Stimulated activated CD8-positive, alpha-beta memory T cell treated with anti-CD3 and anti-CD28 coated beads, Interleukin-7, amount 100 ng/mL, for 48 hours (primary cell): Measurements from ENCODE around the gene FLT3.
"Not testable (repeated sequence)": the region's sequence is repeated elsewhere in the genome, so short reads cannot be mapped to it uniquely, and the experiment has no call there.

ENCODE experiments used
- DNase-seq, 2 donors: peaks; one replicate each; pipeline ENCODE4 v3.0.0-alpha.2; 2020; ENCODE audit warnings: low read depth in 1 of 2; ENCODE audit errors: extremely low read depth in 1 of 2

FLT3 gene

DNA sequence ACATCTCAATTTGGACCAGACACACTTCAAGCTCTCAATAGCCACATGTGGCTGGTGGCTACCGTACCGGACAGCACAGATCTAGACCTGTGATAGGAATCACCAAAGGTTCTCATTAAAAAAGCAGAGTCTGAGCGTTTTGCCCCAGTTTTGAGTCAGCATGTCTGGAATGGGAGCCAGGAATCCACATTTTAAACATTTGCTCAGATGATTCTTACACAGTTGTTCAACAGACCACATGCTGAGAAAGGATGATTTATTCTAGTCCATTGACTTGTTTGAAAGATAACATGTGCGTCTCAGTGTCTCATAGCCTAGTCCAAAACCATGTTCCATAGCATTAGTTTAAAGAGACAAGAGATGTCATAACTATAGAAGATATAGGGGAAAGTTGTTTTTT lies 53.4 kb downstream of the FLT3 start:
- DNase-seq: no peak

DNA sequence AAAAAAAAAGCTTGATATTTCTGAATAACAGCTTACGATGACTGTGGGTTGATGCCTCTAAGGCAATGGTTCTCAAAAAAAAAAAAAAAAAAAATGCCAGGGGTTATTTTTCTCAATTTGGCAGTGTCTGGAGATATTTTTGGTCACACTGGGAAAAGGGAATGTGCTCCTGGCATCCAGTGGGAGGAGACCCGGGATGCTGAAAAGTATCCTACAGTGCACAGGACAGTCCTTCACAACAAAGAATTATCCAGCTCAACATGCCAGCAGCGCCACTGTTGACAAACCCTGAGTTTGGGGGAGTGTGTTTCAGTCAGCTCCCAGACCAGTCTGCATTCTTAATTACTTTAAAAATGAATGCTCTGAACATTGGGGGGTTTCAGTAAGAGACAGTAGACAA lies 54.5 kb downstream of the FLT3 start:
- no peak for DNase-seq

DNA sequence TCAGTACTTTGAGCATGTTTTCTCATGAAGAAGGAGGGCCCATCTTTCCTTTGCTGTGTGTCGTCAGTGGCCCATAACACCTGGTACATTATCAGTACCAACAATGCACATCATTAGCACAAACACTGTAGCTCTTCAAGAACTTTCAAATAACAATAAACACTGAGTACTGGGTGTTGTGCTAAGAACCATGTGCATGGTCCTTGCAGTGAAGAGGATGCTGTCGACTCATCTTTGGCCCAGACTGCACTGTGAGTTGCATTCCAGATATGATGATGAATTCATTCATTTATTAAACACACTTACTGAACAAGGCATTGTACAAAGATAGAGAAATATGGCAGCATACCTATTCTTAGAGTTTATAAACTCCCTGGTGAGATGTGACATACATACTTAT lies 55.8 kb downstream of the FLT3 start:
- no peak for DNase-seq

DNA sequence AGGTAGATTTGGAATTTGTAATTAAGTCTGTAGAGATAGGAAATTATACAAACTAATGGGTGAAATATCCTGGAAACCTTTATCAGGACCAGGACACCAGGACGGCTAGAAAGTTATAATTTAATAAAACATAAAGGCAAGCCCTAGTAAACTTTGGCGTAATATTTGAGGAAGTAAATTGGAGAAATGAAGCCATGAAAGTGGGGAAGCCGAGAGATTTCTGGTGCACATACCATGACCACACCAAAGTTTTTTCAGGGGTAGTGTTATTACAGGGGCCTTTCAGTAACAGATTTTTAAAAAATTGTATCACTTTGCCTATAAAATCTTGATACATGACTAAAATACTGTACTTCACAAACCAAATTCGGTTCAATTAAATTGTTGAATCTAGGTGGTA lies 57.2 kb downstream of the FLT3 start:
- DNase-seq: no peak

DNA sequence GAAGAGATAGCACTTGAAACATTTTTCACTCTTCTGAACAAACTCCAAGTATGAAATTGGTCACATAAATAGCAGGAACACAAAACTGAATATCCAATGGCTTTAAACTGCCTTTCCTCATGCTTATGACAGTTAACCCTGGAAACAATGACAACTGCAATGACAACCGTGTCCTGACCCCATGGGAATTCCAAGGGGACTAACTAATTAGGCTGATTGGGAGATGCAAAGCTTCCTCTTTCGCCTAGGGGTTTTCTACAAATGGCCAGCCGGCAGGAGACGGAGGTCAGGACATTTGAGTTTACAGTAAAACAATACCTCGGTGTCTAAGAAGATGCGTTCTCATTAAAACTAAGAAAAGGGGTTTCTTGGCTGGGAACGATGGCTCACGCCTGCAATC lies 58.9 kb downstream of the FLT3 start:
- no peak for DNase-seq

DNA sequence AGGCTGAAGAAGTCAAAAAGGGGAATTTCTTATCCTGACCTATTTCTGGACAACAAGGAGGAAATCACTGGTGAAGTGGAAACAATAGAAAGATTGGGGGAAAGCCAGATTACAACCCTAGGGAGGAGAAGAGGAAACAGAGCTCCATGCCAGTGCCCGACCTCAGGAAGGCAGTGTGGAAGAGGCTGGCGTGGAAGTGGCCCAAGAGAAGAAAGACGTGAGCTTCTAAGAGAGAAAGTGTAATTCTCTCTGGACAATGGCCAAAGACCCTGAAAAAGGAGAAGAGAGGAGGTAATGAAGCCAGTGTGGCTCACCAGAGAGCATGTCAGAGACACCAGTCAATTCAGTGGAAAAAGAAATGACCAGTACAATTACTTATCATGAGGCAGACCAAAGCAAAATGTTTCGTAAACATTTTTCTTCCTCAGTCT lies 59.3 kb downstream of the FLT3 start:
- no peak for DNase-seq

DNA sequence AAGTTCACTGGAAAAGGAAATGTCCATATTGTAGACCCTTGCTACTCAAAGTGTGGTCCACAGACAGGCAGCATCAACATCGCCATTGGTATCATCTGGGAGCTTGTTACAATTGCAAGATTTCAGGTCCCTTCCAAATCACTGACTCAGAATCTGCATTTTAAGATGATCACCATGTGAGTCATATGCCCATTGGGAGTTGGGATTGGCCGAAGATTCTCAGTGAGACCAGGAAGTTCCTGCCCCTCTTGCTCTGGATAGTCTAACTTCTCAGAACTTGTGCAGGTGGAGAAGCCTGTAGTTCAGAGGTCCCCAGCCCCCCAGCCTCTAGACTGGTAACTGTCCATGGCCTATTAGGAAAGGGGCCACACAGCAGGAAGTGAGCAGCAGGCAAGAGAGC lies 63.0 kb downstream of the FLT3 start:
- DNase-seq: no peak

DNA sequence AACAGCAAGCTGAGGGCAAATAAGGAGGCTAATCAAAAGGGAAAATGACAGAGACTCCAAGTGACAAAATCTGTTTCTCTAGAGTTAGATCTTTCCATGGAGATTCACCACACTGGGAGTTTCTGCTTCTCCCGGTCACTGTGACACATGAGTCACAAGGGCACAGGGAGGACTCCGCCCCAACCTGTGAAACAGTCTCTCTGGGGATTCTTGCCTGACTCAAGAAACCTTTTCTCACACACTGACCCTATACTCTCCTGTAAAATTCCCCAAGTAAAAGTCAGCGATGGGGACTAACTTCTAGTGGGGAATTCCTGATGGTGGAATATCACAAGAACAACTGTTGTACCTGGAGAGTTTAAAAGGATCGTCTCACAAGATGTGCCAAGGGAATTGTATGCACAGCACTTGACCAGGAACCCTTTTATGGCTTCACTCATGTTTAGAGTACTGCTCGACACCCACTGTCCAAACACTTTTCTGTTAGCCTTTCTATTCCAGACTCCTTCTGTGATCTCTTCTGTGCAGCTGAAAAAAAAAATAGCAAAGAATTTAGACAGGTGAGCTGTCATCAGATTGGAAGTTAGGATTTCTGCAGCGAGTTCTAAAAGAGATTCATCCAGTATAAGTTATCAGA lies 65.1 kb downstream of the FLT3 start:
- DNase-seq: no peak

DNA sequence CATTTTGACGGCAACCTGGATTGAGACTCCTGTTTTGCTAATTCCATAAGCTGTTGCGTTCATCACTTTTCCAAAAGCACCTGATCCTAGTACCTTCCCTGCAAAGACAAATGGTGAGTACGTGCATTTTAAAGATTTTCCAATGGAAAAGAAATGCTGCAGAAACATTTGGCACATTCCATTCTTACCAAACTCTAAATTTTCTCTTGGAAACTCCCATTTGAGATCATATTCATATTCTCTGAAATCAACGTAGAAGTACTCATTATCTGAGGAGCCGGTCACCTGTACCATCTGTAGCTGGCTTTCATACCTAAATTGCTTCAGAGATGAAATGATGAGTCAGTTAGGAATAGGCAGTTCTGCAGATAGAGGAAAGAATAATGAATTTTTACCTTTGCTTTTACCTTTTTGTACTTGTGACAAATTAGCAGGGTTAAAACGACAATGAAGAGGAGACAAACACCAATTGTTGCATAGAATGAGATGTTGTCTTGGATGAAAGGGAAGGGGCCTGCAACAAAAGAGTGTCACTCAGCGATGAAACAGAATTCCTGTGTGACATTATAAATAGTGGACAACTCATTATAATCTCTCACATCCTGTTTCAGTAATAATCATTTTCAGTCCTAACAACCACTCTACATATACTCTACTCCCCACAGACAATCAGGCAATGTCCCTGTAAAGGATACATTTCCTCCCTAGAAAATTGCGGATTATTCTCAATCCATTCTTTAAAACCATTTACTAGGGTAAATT lies 66.3 kb downstream of the FLT3 start:
- no peak for DNase-seq

DNA sequence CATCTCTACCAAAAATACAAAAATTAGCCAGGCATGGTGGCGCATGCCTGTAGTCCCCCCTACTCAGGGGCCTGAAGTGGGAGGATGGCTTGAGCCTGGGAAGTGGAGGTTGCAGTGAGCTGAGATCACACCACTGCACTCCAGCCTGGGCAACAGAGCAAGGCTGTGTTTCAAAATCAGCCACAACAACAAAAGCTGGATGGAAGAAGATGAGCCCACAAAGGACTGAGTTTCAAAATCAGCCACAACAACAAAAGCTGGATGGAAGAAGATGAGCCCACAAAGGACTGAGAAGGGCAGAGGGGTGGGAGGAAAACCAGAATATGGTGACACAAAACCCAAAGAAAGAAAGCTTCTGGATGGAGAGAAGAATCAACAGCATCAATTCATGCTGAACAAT lies 67.9 kb downstream of the FLT3 start:
- DNase-seq: not testable (repeated sequence)

DNA sequence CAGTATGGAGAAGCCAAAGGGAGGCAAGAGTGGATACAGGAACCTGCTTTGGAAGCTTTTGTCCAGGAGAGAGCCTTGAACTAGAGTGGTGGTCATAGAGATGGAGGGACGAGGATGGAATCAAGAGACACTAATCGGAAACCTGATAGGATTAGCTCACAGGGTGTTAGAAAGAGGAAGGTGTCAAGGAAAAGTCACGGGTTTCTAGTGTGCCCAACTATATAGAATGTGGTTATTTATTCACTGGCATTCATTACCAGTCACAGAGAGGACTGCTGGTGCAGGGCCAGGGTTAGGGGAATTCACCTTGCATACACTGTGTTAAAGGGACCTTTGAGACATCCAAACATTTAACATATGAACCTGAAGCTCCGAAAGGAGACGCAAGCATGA lies 68.5 kb downstream of the FLT3 start:
- DNase-seq: no peak

DNA sequence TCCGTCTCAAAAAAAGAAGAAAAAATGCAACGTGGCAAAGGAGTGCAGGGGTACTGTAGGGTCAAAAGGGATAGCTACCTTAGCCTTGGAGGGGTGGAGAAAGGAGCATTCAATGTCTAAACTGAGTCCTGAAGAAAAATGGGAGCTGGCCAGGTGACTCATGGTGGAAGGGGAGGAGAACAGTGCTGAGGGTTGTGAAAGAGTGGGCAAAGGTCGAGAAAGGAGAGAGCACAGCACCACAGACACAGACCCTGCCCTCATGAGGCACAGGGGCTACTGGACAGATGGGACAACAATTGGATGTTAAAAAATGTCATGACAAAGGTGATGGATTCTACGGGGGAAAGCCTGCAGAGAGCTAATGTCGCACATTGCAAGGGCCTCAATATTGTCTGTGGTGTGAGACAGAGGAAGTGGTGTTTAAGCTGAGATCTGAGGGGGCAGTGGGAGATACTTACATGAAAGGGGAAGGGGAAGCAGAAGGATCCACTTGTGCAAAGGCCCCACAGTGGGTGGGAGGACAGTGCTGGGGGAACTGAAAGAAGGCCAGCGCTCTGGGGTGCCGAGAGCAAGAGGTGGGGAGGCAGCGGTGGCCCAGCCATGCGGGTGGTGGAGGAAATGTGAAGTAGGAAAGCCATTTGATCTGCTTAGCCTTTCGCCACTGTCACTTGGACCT lies 69.0 kb downstream of the FLT3 start:
- DNase-seq: no peak

DNA sequence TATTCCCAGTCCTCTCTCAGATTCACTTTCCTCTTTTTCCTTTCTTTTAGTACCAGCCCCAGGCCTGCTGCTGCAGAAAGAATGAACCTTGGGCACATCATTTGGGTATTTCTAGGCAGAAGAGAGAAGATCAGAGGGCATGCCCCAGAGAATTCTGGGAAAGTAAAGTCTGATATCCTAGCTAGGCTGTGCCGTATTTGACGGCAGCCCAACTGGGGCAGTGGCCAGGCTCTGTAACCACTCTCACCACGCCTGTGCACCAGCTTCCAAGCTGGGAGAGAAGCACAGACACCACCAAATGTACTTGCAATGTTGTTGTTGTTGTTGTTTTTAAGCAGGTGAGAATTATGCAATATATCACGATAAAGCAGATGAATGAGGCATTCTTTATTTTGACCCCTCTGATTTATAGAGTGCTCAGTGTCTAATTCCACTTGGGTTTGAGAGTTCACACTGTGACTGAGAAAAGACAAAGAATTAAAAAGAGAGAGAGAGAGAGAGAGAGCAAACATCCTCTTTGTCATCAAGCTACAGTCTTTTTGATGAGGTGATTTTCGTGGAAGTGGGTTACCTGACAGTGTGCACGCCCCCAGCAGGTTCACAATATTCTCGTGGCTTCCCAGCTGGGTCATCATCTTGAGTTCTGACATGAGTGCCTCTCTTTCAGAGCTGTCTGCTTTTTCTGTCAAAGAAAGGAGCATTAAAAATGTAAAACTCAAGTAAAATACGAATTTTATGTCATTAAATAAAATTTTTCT lies 72.6 kb downstream of the FLT3 start:
- no peak for DNase-seq

DNA sequence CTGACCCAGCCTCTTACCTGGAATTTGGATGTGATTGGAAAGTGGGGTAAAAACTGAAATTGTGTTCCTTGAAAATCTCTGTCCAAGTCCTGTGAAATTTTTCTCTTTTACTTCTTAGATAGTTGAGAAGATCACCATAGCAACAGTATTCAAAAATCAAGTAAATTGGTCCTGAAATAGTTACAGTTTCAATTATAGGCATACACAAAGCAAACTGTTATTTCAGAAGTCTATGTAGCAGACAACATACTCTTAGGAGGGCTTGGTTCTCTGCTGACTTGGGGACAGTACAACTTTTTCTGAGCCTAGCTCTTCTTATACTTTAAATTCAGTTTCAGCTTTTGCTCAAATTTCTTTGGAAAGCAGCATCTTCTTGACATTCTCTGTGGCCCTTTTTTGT lies 73.3 kb downstream of the FLT3 start:
- no peak for DNase-seq

DNA sequence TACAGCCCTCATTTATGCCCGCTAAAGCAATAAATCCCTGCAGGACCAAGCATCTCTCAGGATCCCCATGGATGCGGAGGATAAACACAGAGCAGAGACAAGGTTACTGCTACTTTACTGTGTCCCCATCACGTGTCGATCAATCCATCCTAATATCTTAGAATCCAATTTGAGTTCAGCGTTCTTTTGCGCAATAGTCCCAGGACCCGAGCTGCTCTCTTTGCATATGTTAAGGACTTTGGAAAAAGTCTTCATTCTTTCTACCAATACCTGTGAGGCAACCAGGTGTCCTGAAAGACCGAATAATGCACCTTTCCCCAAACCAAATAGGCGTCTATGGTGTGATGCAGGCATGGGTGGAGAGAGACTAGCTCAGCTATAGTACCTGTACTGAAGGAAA lies 73.9 kb downstream of the FLT3 start:
- no peak for DNase-seq

DNA sequence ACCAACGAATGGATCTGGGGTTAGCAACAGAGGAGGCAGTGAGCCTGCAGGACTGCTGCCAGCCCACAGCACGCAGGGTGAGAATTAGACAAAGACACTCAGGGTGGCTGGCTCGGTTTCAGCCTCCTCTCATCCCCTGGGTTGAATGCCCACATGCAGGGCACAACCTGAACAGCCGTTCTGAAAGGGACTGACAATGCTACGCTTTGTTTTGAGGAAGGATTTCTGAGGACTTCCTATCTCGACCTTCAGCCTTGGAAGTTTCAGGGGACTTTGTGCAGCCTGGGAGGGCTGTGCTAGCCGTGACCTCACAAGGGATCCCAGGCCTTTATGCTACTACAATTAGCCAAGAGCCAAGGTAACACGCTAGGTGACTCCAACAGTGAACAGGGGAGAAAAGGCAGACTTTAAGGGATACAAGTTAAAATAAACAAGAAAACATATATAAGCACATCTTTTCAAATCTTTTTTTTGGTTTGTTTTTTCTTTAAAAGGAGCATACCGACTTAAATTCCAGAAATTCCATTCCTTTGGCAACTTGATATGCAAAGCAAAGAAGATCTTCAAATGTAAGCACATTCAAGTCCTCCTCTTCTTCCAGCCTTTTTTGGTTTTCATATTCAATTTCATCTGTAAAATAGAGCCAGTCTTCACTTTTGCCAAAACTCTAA lies 77.4 kb downstream of the FLT3 start:
- no peak for DNase-seq

DNA sequence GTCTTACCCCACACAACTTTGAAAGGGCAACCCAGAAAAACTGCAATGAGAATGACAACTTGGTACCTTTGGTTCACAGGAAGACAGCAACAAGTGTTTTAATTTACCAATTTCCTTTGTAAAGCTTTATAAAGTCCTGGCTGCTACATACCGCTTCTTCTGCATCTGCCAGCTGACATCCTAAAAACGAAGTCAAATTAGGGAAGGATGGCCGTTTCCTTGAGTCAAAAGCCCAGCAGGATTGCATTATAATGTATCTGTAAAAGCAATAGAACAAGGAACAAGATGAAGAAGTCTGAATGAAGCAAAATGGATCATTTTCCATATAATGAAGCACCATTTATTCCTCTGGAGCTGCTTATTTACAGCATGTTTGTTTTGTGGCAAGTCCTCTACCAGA lies 86.1 kb downstream of the FLT3 start:
- DNase-seq: no peak

DNA sequence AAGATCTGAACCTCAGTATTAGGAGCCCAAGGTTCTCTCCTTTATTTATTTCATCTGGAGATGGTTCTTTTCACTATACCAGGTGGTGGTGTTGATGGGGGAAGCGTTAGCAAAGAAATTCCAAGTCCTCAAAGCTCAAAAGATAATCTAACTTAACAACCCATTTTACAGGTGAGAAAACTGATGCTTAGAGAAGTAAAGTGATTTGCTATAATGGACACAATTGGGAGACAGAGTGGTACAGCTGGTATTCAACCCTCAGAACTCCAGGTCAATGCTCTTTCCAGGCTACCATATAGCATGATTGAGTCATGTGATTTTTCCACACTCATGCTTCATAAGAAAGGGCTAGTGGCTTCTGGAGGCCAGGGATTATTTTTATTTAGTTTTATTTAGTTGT lies 86.9 kb downstream of the FLT3 start:
- no peak for DNase-seq

DNA sequence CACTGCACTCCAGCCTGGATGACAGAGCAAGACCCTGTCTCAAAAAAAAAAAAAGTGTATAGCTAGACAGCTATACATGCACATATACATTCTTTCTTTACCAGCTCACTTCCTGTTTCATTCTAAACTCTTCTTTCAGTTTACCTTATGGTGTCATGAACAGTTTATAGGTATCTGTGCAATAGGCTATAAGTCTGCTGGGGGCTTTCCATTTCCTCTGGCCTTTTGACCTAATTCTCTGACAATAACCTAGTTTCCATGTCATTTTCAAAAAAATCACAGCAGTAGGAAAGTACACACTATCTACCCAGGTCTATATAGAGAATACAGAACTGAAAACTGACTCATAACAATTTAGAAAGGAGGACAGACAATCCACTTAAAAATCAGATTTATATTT lies 87.5 kb downstream of the FLT3 start:
- DNase-seq: no peak

DNA sequence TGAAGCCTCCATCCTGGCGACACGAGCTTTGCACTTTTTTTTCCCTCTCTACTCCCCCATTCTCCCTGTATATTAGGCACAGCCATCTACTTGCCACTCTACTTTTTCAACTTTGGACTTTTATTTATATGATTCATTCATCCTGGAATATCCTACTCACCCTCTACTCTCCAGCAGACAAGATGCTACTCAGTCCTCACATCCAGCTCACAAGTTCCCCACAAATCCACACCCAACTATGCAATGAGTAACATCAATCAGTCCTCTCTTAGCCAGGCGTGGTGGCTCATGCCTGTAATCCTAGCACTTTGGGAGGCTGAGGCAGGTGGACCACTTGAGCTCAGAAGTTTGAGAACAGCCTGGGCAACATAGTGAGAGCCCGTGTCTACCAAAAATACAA lies 88.0 kb downstream of the FLT3 start:
- no peak for DNase-seq

DNA sequence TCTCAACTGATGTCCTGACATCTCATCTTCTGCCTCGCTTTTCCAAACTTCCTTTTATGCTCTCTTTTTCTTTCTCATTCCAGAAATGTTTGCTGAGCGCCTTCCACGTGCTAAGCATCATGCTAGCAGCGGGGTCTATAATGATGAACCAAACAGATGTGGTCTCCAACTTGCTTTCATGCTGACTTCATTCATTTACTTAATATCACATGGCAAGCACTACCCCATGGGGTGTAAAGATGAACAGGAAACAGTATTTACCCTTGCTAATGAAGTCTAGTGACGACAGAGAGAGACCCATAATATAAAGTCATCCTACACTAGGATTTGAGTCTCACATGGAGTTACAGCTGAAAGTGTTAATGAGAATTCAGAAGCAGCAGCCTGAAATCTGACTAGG lies 90.3 kb downstream of the FLT3 start:
- no peak for DNase-seq
